ENCODE data around the gene MAFG. TPM values are rescaled to one million over a fixed set of nuclear protein-coding genes. Genes with fewer than 3 reads are reported as not detected.

Gene MAFG
- total RNA-seq, 1 experiment from 2014 or later = 29.0 TPM

- DNase-seq = no peak
- H3K4me1 ChIP-seq = no peaks in the 10 kb centered on the region
Measured at GRCh38 chr17:81934850-81935708, 7.5 kb upstream of the MAFG start.

GRCh38 chr17:81934098-81934757 lies 6.7 kb upstream of the MAFG start:
- no peaks in the 10 kb centered on the region for H3K36me3 ChIP-seq
- no peak for DNase-seq
- no peaks in the 10 kb centered on the region for H3K9me3 ChIP-seq (replicated peaks)
- no peaks in the 10 kb centered on the region for H3K4me1 ChIP-seq
- H3K27ac ChIP-seq = no peak overlapping the region
- no peaks in the 10 kb centered on the region for H3K27me3 ChIP-seq
- no peak overlapping the region for H3K4me3 ChIP-seq

More at GRCh38 chr17:81934850-81935708, 7.5 kb upstream of the MAFG start:
- no peak overlapping the region for H3K4me3 ChIP-seq
- no peak overlapping the region for H3K27ac ChIP-seq
- no peaks in the 10 kb centered on the region for H3K27me3 ChIP-seq
- H3K9me3 ChIP-seq (replicated peaks) = no peaks in the 10 kb centered on the region
- H3K36me3 ChIP-seq = no peaks in the 10 kb centered on the region

- Histone ChIP-seq H3K4me1 (peaks cover 8% of the 10 kb centered on the region), H3K36me3 (no peaks in the 10 kb centered on the region), H3K27me3 (no peaks in the 10 kb centered on the region), H3K9me3 (replicated peaks) (no peaks in the 10 kb centered on the region), H3K4me3 (no peak overlapping the region), H3K27ac (no peak overlapping the region)
- DNase-seq = no peak
Measured at GRCh38 chr17:81933178-81933699, 5.7 kb upstream of the MAFG start.

- no peaks in the 10 kb centered on the region for H3K9me3 ChIP-seq (replicated peaks)
- H3K36me3 ChIP-seq = no peaks in the 10 kb centered on the region
- peaks cover 8% of the 10 kb centered on the region for H3K4me1 ChIP-seq
- no peaks in the 10 kb centered on the region for H3K27me3 ChIP-seq
- H3K4me3 ChIP-seq = no peak overlapping the region
- no peak overlapping the region for H3K27ac ChIP-seq
- no peak for DNase-seq
Measured at GRCh38 chr17:81932333-81932983, 4.9 kb upstream of the MAFG start.

- H3K36me3 ChIP-seq = no peaks in the 10 kb centered on the region
- H3K27ac ChIP-seq = no peak overlapping the region
- DNase-seq = no peak
- no peaks in the 10 kb centered on the region for H3K27me3 ChIP-seq
- no peak overlapping the region for H3K4me3 ChIP-seq
- peaks cover 8% of the 10 kb centered on the region for H3K4me1 ChIP-seq
- no peaks in the 10 kb centered on the region for H3K9me3 ChIP-seq (replicated peaks)
Measured at GRCh38 chr17:81931557-81932332, 4.2 kb upstream of the MAFG start.

DNA sequence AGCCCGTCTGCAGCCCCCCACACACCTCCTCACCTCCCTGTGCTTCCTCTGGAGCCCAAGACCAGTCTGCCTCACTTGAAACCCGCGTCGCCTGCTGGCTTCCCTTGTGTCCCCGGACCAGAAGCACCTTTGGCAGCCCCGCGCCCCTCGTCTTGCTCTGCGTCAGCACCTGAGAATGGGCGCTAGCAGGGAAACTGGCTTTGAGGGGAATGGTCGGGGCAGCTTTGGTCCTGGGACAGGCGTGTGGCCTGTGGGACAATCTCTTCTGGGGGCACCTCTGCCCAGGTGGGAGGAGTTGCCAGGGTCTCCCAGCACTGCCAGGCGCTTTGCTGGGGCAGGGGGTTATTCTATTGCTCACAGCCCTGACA lies 3.6 kb upstream of the MAFG start:
- Histone ChIP-seq H3K9me3 (replicated peaks) (no peaks in the 10 kb centered on the region), H3K36me3 (no peaks in the 10 kb centered on the region), H3K4me3 (no peak overlapping the region), H3K27me3 (no peaks in the 10 kb centered on the region), H3K4me1 (peaks cover 8% of the 10 kb centered on the region), H3K27ac (no peak overlapping the region)
- no peak for DNase-seq

DNA sequence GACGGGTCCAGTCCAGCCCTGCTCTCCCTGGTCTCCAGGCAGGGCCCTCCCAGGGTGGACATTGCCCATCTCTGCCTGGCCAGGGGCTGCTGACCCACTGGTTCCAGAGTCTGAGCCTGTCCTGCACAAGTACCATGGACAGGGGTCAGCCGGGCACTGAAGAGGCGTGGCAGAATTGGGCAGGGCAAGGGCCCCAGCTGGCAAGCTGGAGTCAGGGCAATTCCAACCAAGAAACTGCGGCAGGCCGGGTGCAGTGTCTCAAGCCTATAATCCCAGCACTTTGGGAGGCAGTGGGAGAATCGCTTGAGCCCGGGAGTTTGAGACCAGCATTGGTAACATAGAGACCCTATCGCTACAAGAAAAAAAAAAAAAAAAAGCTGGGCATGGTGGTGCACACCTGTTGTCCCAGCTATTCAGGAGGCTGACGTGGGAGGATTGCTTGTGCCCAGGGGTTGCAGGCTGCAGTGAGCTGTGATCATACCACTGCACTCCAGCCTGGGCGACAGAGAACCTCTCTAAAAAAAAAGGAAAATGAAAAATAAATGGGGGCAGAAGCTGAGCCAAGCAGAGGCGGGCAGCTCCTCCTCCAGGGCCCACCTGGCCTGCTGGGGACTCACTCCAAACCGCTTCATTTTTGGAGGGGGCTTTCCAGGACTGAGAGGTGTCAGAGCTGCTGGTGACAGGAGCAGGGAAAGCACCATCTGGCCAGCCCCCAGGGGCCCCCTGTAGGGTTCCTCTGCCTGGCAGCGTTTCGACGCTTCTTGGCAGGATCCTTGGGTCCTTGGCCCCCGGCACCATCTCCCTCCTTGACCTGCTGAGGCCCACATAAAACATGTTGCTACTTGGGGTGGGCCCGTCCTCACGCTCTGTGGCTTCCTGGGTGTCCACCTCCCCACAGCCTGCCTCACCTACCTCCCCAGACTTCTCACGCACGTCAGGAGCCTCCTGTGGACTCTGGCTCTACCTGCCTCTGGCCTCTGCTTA lies 2.9 kb upstream of the MAFG start:
- Histone ChIP-seq H3K4me1 (peaks cover 8% of the 10 kb centered on the region), H3K27me3 (no peaks in the 10 kb centered on the region), H3K36me3 (no peaks in the 10 kb centered on the region), H3K9me3 (replicated peaks) (no peaks in the 10 kb centered on the region), H3K4me3 (no peak overlapping the region), H3K27ac (no peak overlapping the region)
- DNase-seq = no peak

DNA sequence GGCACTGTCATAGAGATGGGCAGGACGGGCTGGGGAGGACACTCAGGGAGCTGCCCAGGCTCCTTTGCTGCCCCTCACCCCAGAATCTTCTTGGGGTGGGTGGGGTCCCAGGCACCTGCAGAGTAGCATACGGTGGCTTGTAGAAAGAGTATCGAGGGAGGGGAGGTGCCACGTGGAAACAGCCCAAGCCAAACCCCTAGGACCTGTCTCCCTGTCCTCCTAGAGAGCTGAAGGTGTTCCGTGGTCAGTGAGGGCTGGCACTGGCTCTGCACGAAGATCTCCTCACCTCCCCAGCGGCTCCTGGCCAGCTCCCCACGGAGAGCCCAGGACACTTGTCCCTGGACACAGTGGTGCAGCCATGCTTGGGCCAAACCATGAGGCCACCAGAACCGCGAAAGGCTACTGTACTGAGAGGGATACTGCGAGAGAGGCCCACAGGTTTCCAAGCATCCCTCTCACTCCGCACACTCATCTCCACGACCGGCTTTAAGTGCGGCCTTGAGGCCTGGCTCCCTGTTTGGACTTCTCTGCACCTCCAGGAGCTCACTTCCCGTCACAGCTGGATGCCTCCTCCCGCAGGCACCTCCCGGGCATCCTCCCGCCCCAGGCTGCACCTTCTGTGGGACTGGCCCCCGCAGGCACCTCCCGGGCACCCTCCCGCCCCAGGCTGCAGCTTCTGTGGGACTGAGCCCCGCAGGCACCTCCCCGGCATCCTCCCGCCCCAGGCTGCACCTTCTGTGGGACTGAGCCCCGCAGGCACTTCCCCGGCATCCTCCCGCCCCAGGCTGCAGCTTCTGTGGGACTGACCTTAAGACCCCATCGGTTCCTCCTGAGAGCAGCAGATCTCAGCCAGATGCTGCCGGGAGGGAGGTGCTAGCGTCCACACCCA lies 2.0 kb upstream of the MAFG start:
- Histone ChIP-seq H3K9me3 (replicated peaks) (no peaks in the 10 kb centered on the region), H3K4me3 (no peak overlapping the region), H3K27me3 (no peaks in the 10 kb centered on the region), H3K27ac (no peak overlapping the region), H3K4me1 (peaks cover 8% of the 10 kb centered on the region), H3K36me3 (no peaks in the 10 kb centered on the region)
- no peak for DNase-seq

DNA sequence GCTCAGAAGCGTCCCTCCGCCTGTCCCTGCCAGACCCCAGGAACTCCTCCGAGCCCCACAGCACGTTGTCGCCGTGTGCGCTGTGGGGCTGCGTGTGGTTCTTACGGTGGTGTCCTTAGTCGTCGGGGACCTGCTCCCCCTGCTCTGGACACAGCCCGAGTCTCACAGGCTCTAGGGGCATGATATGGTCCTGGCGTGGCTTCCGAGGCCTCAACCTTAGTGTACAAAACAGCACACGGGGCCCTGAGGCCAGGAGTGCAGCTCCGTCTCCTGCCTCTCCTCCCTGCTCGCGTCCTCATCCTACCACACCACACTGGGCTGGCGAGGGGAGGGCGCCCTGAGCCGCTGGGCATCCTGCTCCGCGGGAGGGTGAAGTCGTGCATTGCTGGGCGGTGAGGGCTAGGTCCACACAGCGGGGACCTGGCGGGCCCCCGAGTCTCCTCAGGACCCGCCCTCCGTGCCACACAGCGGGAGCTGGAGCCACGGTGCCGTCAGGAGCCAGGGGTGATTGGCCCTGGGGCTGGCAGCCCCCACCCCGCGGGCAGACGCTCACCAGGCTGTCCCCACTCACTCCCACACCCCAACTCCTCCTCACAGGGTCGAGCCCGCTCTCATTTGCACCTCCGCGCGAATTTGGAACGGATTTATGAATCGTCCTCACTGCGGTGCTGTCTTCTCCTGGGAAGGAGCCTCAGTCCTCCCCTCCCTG lies 1.2 kb upstream of the MAFG start:
- no peak for DNase-seq
- Histone ChIP-seq H3K9me3 (replicated peaks) (no peaks in the 10 kb centered on the region), H3K4me3 (peak overlapping the region; percentile 82), H3K27ac (no peak overlapping the region), H3K4me1 (peaks cover 8% of the 10 kb centered on the region), H3K27me3 (no peaks in the 10 kb centered on the region), H3K36me3 (no peaks in the 10 kb centered on the region)

- H3K4me3 ChIP-seq = peak overlapping the region; percentile 82
- peaks cover 8% of the 10 kb centered on the region for H3K4me1 ChIP-seq
- H3K27me3 ChIP-seq = no peaks in the 10 kb centered on the region
- H3K36me3 ChIP-seq = no peaks in the 10 kb centered on the region
- peak overlapping the region; percentile 33 for H3K27ac ChIP-seq
- H3K9me3 ChIP-seq (replicated peaks) = no peaks in the 10 kb centered on the region
- DNase-seq = no peak
Measured at GRCh38 chr17:81927152-81927652, 333 bp downstream of the MAFG start.

- peak; percentile 87 to 90 for DNase-seq
- H3K4me1 ChIP-seq = peaks cover 8% of the 10 kb centered on the region
Measured at GRCh38 chr17:81926451-81927151, 934 bp downstream of the MAFG start.

More at GRCh38 chr17:81926451-81927151, 934 bp downstream of the MAFG start:
- Histone ChIP-seq H3K9me3 (replicated peaks) (no peaks in the 10 kb centered on the region), H3K27me3 (no peaks in the 10 kb centered on the region), H3K36me3 (no peaks in the 10 kb centered on the region), H3K27ac (peak overlapping the region; percentile 33), H3K4me3 (peak overlapping the region; percentile 82)

All from SJCRH30 (cell line).